GM18519 (cell line): ENCODE data around the gene ABCD2.
"Not testable (repeated sequence)": the region's sequence is repeated elsewhere in the genome, so short reads cannot be mapped to it uniquely, and the experiment has no call there.

Experiments
- ATAC-seq: cut with Tn5 transposase; IDR thresholded peaks from one replicate; pipeline ENCODE4 v1.9.1; 2021; ENCODE audit warnings: mild to moderate bottlenecking, moderate library complexity; ENCODE audit not compliant: unreplicated experiment, low FRiP score

ABCD2 gene

DNA sequence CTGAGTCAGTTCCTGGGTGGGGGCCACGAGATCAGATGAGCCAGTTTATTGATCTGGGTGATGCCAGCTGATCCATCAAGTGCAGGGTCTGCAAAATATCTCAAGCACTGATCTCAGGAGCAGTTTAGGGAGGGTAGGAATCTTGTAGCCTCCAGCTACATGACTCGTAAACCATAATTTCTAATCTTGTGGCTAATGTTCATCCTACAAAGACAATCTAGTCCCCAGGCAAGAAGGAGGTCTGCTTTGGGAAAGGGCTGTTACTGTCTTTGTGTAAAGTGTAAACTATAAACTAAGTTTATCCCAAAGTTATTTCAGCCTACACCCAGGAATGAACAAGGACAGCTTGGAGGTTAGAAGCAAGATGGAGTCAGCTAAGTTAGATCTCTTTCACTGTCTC, 75.4 kb downstream of the ABCD2 start:
- not testable (repeated sequence) for ATAC-seq

DNA sequence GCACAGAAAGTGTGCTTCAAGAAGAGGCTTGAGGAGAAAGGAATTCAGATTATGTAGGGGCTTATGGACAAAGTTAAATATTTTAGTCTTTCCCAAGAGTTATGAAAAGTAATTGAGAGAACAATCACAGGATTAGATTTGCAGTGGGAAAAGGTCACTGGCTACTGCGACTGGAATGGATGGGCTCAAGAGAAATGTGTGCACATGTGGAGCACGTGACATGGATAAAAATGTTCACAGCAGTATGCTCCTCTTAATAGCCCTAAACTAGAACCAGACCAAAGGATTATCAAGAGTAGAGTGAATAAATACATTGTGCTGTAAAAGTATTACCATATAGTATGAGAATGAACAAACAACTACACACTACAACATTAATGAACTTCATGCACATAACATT, 78.1 kb downstream of the ABCD2 start:
- no peak for ATAC-seq

DNA sequence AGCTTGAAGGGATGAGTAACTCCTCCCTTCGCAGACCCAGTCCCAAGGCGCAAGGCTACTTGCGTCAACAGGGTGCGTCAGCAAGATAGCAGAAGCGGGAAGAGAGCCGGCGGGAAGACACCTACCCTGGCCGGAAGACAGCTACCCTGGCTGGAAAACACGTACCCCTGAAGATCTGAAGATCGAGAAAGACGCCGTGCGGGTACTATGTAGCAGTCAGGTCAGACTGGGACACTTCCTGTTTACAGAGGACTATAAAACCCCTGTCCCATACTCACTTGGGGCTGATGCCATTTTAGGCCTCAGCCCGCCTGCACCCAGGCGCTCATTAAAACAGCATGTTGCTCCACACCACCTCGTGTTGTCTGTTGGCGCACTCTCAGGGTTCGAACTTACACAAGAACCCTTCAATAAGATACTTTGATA, 80.9 kb downstream of the ABCD2 start:
- ATAC-seq = no peak

DNA sequence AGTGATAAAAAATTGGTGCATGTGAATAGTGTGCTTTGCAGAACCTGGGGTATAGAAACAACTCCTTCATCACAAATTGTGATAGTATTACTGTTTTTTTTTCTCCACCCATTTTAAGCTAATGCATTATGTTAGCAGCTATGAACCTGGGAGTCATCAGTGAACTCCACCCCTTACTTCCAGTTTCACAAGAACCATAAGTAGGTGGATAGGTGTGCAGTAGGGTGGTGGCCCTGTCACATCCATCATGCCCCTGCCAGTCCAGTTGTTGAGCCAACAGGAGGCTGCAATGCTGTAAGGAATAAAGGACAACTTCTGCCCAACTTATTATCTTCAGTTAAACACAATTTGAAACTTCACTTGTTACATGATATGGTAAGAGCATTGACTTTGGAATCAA, 85.7 kb downstream of the ABCD2 start:
- ATAC-seq = no peak

DNA sequence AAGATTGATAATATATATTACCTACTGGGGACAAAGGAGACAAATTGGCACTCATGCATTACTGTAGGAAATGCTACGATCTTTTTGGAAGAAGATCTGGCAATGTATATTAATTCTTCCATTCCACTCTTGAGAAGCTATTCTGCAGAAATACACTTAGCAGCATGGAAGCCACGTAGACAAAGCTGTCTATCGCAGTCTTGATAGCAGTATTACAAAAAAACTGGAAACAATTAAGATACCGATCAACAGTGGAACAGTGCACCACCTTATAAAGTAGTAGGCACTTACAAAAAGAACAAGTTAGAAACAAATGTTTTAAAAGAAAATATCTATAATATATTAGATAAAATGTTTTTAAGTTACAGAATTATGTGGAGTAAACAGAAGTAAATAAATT, 87.2 kb downstream of the ABCD2 start:
- ATAC-seq = no peak

DNA sequence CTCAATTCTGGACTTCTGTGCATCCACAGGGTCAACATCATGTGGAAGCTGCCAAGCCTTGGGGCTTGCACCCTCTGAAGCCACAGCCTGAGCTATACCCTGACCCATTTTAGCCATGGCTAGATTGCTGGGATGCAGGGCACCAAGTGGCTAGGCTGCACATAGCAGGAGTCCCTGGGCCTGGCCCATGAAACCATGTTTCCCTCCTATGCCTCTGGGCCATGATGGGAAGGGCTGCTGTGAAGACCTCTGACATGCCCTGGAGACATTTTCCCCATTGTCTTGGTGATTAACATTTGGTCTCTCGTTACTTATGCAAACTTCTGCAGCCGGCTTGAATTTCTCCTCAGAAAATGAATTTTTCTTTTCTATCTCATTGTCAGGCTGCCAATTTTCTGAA, 92.6 kb downstream of the ABCD2 start:
- ATAC-seq = no peak

DNA sequence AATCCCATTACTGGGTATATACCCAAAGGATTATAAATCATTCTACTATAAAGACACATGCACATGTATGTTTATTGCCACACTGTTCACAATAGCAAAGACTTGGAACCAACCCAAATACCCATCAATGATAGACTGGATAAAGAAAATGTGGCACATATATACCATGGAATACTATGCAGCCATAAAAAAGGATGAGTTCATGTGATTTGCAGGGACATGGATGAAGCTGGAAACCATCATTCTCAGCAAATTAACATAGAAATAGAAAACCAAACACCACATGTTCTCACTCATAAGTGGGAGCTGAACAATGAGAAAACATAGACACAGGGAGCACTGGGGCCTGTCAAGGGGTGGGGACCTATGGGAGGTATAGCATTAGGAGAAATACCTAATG, 97.4 kb downstream of the ABCD2 start:
- not testable (repeated sequence) for ATAC-seq

DNA sequence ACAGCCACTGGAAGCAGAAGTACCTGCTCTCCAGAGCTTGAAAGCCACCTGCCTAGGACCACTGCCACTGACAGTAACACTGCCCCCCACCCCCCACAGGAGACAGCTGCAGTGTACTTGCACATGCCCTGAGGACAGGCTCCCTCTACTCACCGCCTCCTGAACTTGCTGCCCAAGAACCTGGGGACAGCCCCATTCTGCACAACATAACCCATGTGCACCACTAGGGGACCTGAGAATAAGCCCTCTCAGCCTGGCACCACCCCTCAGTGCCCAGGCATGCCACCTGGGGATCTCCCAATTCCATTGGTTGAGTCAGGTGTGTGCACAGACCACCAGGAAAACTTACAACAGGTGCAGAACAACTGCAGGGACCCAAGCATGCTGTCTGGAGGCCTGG, 109.6 kb downstream of the ABCD2 start:
- no peak for ATAC-seq

DNA sequence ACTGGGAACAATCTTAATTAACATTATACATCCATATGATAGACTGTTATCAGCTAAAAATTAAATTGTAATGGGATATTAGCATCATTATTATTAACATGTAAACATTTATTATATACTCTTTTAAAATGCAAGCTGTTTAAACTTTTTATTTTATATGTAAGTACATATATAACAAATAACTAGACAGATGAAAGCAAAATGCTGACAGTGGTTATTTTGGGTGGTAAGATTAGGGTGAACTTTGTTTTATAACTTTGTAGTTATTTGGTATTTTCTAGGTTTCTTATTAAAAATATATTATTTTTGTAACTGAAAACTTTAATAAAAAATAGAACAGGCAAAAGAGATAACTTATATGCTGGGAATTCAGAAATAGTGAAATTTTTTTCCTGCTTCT, 114.0 kb downstream of the ABCD2 start:
- ATAC-seq = no peak

DNA sequence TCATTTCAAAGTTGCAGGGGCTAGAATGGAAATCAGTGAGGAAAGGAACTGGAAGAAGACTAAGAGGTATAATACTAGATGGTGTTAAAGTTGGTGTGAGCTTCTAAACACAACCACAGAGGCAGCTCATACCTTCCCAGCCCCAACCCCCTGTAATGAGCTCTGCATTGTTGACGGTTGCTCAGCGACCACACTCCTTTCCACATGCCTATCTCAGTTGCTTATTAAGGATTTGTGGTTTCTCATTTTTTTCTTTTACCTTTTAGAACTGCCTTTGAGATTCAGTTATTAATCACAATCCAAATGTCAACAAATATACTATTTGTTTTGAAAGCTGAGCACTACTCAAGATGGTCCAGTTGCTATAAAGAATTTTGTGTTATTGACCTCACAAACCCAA, 114.6 kb downstream of the ABCD2 start:
- ATAC-seq = no peak

DNA sequence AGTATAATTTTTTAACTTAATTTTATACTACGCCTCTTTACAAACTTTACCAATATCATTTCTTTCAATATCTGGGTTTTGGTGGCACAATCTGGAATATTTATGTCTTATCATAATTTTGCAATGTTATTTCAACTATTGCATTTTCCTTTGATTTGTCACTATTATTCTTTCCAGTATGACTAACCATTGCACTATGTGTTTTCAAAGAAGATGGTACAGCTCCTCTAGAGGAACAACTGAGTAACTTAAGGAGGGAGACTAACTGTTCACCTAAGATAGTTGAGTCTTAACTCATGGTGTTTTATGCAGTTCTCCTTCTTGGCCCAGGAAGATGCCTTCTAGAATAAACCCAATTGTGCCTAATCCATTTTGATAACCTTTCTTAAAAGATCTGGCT, 116.2 kb downstream of the ABCD2 start:
- ATAC-seq = no peak

DNA sequence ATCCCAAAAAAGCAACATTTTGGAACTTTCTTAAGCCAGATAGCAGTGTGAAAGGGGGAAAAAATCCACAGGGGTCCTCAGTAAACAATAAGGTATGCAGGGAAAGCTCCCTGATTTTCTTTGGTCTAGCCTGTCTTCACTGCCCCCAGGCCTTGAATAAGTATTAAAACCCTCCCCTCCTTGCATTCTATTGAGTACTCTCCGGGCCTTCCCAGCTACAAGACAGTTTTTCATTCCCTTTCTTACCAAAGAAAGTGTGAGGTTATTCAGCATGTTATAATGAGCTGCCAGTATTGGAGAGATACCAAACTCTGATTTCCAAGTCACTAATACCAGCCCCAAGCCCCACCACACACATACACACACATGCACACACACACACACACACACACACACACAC, 116.9 kb downstream of the ABCD2 start:
- no peak for ATAC-seq
